A172 (cell line): Measurements from ENCODE around the gene RBBP5. TPM values are rescaled to one million over a fixed set of nuclear protein-coding genes. Genes with fewer than 3 reads are reported as not detected.
A peak's percentile ranks its signal among the peaks of the same experiment; 100 is the strongest.
"Not testable (repeated sequence)": the region's sequence is repeated elsewhere in the genome, so short reads cannot be mapped to it uniquely, and the experiment has no call there.

ENCODE experiments used
- DNase-seq: peaks from one replicate; pipeline ENCODE4 v3.0.0-alpha.2; 2015; ENCODE audit warnings: low spot score
- total RNA-seq: library from RNA; depleted of rRNA; stranded (reverse); fragments of >200 nt; shearing (Covaris generic); gene quantifications from 2 replicates; pipeline ENCODE4 v1.2.3, GENCODE V29; 2014; rRNA removed

RBBP5 gene
- 30.7 and 37.9 TPM in 2 replicates for total RNA-seq

- peak; percentile 97 for DNase-seq
These were observed at the start of gene RBBP5 for GRCh38 chr1:205121660-205122488. TSS of gene RBBP5 (minus strand) at chr1:205121978. CDS start at chr1:205121873, 105 bp downstream.

DNA sequence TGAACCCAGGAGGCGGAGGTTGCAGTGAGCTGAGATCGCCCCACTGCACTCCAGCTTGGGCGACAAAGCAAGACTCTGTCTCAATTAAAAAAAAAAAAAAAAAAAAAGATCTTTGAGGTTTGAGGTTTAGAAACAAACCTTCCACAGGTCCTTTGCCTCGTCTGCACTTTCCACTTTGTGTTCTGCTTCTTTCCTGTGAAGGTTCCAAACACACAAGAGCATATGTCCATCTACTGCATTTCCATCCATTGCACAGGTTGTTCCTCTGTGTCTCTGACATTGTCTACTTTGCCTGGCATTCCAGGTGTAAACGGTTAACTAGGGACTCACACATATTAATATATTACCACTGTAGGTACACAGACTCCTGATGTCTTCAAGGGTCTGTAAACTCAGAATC lies 49.6 kb upstream of the RBBP5 start:
- DNase-seq = no peak

DNA sequence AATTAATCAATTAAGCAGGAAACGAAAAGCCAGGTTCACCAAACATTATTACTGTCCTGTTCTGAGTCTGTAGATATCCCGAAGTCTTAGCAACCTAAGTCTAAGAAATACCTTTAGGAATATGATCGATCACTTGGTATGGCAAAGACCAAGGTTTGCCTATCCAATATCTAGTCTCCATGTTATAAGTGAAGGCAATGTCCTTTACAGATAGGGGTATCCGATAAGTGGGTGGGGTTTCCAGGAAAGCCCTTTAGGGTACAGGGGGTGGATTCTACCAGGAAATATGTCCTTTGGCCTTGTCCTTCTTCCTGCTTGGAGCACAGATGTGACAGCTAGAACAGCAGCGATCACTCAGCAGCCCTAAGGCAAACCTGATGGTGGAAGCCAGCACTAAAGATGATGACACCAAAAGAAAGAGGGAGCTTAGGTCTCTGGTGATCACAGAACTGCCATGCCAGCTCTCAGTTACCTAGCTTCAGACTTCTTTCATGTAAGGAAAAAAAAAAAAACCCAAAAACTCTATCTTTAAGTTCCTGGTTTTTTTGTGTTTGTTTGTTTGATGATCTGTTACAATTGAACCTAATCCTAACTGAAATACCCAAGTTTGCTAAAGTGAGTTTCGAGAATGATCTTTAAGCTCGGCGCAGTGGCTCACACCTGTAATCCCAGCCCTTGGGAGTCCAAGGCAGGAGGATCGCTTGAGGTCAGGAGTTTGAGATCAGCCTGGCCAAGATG lies 48.9 kb upstream of the RBBP5 start:
- DNase-seq = no peak

- no peak for DNase-seq
These were observed 47.5 kb upstream of the RBBP5 start for GRCh38 chr1:205169248-205169647.

DNA sequence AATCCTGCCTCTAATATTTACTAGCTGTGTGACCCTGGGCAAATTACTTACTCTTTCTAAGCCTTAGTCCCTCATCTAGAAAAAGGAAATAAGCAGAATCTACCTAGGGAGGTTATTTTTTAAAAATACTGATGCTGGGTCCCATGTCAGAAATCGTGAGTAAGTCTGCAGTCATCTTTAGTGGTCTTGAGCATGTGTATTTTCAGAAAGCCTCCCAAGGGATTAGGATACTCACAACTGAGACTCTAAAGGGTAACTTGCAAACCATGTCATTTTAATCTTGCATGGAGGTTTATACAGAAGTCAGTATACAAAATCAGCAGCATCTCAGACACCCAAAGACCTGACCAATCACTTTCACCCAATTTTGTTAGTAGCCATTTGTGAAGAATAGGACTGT lies 46.5 kb upstream of the RBBP5 start:
- no peak for DNase-seq

DNA sequence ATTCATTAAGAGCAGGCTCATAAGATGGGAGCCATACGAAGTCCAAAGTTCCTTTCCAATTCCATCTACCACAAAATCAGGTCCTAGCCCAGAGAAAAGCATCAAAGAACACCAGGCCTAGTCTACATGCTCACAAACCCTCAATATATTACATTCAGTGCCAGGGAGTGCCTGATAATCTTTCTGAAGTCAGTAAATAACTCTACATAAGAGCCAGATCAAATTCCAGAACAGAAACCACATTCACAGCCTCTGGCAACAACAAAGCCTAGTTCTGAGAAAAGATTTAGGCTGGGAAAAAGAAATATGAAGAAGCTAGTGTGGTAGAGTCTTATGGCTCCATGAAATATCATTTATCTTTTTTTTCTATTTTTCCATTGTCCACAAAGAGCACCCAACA lies 40.5 kb upstream of the RBBP5 start:
- DNase-seq = no peak

DNA sequence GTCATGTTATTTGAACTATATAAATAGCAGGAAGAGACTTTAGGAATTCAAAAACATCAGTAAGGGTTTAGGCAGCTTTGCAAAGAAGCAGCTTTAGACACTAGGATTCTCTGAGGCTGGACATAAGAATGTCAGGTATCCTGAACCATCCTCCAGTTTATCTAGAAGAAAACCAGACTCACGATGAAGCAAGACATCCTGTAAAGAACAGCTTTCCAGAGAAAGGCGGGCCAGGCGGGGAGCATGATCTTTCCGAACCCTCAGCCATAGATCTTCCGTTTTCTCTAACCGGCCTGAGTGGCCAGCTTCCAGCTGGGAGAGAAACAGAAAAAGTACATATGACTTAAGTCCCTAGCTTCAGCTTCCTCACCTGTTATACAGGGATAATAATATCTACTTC lies 39.3 kb upstream of the RBBP5 start:
- DNase-seq = no peak

DNA sequence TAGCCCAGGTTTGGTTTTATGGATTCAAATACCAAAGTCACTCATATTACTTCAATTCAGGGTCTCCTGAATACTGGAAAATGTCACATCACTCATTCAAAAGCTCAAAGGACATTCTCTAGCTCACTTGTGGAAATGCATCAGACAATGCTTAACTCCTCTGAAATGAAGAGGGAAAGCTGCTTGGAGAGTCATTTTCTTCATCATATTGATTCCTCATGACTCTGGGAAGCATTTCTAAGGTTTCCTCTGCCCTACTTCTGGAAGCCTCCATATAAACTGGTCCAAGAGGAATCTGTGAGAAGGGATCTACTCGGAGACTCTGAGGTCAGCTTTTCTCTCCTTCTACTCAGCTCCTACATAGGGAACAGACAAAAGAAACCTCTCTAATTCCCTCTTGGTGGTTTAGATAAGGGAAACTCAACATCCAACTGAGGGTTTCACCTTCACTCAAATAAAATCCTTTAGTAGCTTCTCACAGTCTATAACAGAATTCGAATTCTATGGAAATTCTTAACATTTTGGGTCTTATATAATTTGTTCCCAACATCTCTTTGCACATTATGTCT lies 36.4 kb upstream of the RBBP5 start:
- DNase-seq = no peak

- DNase-seq = not testable (repeated sequence)
These were observed 34.0 kb upstream of the RBBP5 start for GRCh38 chr1:205155665-205156377.

DNA sequence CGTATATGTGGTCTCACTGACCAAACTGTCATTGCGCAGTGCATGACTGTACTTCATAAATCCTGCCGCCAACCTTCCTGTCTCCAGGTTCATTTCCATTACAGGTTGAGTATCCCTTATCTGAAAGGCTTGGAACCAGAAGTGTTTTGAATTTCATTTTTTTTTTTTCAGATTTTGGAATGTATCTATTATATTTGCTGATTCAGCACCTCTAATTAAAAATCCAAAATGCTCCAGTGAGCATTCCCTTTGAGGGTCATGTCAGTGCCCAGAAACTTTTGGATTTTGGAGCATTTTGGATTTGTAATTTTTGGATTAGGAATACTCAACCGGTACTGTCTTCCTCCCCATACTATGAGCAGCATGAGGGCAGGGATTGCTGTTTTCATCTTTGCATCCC lies 30.7 kb upstream of the RBBP5 start:
- no peak for DNase-seq

DNA sequence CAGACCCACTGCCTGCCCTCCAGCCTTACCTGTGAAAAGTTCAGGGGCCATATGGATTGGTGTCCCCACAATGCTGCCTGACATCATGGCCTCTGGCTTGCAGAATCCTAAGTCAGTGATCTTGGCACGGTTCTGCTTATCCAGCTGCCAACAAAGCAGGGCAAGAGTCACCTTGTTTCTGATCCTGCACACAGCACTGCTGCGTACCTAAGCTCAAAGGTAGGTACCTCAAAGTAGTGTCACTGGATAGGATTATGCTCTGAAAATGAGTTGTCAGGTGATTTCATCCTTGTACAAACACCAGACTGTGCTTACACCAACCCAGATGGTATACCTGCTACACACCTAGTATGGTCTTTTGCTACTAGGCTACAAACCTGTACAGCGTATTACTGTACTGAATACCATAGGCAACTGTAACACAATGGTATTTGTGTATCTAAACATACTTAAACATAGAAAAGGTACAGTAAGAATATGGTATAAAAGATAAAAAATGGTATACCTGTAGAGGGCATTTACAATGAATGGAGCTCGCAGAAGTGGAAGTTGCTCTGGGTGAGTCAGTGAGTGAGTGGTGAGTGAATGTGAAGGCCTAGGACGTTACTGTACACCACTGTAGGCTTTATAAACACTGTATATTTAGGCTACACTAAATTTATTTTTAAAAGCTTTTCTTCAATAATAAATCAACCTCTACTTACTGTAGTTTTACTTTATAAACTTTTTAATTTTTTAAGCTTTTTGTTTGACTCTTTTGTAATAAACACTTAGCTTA lies 29.1 kb upstream of the RBBP5 start:
- no peak for DNase-seq

- peak; percentile 78 for DNase-seq
These were observed 25.5 kb upstream of the RBBP5 start for GRCh38 chr1:205147191-205147835.

DNA sequence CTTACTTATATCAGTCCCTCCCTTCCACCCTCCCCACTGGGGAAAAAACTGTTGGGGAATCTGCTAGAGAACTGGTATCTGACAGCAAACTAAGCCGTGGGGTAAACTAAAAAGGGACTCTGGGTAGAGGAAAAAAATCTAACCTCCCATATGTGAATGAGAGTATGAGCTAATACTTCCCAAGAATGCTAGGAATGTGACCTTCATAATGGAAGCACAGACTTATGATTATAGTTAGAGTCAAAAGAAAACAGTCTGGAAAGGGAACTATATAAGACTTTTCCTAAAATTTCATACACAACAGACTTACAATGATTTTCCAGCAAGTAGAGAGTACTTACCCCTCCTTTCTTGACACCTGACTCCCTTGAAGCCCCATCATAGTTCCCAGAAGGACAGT lies 23.0 kb upstream of the RBBP5 start:
- peak; percentile 60 for DNase-seq

- DNase-seq = no peak
These were observed 22.4 kb upstream of the RBBP5 start for GRCh38 chr1:205144046-205144720.

DNA sequence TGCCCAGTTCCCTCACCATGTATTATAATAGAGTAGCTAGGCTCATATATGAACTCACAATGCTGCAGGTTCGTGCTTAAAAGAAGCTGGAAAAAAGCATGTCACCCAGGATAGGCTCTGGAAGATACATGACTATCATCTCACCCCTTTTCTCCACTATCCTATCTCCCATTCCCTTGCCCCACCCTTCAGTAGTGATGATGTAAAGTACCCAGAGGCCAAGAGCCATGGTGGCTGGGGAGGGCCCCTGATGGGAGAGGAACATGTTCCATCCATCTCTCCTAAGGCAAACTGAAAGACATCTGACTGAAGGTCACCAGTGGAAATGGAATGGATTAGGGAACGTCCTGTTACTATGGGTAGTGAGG lies 20.3 kb upstream of the RBBP5 start:
- no peak for DNase-seq

DNA sequence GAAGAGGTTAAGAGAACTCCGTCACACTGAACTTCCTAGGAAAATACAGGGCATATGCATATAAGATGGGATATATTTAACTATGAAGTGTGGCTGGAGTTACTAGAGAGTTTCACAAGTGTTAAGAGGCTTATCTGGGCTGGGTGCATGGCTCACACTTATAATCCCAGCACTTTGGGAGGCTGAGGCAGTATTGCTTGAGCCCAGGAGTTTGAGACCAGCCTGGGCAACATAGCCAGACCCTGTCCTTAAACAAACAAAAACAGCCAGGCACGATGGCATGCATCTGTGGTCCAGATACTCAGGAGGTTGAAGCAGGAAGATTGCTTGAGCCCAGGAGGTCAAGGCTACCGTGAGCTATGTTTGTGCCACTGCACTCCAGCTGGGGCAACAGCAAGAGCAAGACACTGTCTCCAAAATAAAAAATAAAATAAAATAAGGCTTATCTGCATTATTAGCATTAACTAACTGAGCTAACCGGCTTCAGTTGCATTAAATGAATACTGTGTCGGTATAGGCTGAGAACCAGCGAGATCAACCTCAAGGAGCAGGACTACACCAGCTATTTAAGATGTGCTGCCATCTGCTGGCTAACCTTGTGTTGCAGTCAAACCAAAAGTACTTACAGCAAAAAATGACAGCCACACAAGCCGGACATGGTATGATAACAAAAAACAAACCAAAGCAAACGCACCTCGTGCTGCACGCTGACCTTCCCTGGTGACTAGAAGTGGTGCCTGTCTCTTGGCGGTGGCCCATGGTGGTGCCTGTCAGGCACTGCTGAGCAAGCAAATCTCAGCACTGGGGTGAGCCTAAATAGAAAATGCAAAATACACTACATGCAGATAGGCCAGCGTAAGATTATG lies 19.7 kb upstream of the RBBP5 start:
- peak; percentile 87 for DNase-seq

DNA sequence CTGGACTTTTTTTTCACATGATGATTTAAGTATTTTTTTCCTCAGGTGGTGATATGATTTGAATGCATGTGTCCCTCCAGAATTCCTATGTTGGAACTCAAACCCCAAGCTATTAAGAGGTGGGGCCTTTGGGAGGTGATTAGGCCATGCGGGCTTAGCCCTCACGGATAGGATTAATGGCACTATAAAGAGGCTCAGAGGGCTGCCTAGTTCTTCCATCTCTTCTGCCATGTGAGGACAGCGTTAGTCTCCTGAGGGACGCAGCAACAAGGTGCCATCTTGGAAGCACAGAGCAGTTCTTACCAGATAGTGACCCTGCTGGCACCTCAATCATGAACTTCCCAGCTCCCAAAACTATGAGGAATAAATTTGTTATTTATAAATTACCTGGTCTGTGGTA lies 18.3 kb upstream of the RBBP5 start:
- DNase-seq = no peak

GRCh38 chr1:205137901-205138300 lies 16.1 kb upstream of the RBBP5 start:
- no peak for DNase-seq

DNA sequence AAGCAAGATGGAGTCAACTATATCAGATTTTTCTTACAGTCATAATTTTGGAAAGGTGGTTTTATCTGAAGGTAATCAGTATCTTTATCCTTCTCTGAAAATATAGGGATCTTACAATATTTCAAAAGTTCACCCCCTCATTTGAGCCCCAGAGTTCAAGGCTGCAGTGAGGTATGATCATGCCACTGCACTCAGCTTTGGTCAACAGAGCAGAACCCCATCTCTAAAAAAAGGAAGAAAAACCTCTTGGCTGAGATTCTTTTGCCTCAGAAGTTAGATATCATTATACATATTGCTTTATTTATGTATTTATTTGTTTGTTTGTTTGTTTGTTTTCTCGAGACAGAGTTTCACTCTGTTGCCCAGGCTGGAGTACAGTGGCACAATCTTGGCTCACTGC lies 11.5 kb upstream of the RBBP5 start:
- no peak for DNase-seq
